Activated CD8-positive, alpha-beta memory T cell treated with anti-CD3 and anti-CD28 coated beads for 4 hours (primary cell): ENCODE data around the gene P3H3.
"Not testable (repeated sequence)": the region's sequence is repeated elsewhere in the genome, so short reads cannot be mapped to it uniquely, and the experiment has no call there.

ENCODE experiments used
- DNase-seq, 2 donors: peaks; one replicate each; pipeline ENCODE4 v3.0.0-alpha.2; 2020; ENCODE audit warnings: low read depth in 2 of 2

P3H3 gene

DNA sequence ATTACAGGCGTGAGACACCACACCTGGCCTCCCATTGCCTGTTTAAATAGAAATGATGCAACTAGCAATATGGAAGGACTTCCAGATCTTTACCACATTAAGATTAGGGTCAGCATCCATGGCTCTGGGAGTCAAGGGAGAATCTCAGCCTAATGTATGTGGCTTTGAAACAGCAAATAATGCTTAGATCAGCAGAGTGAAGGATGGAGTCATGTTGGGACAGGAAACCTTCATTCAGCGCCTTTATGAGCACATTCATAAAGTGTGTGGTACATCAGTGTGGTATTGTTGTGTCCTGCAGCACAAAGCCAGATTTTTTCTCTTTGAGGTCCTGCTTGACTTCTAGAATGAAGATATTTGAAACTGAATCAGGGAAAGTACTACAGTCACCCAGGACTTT is 60.2 kb downstream of the P3H3 start:
- no peak for DNase-seq

DNA sequence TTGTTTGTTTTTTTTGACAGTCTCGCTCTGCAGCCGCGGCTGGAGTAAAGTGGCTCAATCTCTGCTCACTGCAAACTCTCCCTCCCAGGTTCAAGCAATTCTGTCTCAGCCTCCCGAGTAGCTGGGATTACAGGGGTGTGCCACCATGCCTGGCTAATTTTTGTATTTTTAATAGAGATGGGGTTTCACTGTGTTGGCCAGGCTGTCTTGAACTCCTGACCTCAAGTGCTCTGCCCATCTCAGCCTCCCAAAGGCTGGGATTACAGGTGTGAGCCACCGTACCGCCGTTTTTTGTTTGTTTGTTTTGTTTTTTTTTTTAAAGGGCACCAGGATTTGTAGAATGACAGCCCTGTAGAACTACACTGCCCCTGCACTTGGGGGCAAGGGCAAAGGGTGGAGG is 60.6 kb downstream of the P3H3 start:
- DNase-seq: not testable (repeated sequence)
